LNCAP (cell line): Measurements from ENCODE around the gene CDADC1.

Source experiments
- TF ChIP-seq, protein P1 (sequence below): fragments of 450-650 bp; IDR thresholded peaks from 2 replicates; pipeline ENCODE4 v1.5.1; 2017; ENCODE audit warnings: mild to moderate bottlenecking

The CDADC1 gene

DNA sequence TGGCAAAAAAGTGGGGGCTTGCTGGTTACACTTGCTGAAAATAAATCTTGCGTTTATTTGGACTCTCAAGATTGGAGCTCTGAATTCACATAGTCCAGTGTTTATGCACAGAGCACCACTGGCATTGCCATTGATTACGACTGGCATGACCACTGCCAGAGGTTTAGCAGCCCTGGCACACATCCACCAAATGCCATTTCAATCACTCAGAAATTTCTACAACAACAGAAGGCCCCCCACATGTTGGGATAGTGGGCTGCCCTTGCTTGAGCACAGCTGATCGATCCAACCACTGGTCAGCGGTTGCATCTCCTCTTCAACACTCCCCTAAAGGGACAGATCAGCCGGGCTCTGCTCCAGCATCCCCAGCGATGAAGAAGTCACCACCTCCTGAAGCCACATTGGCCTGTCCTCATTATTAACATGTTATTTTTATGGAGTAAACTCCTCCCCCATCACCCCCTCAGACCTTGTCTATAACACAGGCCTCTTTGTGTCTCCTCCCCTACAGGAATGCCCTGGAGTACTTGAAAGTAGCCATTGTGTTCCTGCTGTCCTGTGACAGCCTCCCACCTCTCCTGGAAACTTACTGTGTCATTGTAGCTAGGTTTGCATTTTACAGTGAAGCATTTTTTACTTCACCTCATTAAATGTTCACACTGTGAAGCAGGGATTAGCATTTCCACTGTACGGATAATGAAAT is 51.3 kb downstream of the CDADC1 start:
- TF ChIP-seq, protein P1, sequence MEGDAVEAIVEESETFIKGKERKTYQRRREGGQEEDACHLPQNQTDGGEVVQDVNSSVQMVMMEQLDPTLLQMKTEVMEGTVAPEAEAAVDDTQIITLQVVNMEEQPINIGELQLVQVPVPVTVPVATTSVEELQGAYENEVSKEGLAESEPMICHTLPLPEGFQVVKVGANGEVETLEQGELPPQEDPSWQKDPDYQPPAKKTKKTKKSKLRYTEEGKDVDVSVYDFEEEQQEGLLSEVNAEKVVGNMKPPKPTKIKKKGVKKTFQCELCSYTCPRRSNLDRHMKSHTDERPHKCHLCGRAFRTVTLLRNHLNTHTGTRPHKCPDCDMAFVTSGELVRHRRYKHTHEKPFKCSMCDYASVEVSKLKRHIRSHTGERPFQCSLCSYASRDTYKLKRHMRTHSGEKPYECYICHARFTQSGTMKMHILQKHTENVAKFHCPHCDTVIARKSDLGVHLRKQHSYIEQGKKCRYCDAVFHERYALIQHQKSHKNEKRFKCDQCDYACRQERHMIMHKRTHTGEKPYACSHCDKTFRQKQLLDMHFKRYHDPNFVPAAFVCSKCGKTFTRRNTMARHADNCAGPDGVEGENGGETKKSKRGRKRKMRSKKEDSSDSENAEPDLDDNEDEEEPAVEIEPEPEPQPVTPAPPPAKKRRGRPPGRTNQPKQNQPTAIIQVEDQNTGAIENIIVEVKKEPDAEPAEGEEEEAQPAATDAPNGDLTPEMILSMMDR, result no peak

DNA sequence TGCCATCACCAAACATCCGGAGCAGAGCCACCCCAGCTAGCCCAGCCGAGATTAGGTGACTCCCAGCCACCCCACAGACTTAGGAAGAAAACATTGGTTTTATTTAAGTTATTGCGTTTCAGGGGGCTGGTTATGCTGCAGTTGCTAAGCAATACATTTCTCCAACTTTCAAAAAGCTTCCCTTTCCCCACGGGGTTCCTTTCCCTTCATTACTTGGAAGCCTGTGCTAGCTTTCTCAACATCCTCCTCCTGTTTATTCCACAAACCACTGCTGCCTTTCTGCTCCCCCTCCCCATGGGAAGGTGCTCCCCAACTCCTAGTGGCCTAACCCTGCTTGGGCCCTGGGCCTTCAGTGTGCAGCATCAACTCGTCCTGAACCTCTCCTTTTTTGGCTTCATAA is 52.6 kb downstream of the CDADC1 start:
- TF ChIP-seq, protein P1, result no peak

DNA sequence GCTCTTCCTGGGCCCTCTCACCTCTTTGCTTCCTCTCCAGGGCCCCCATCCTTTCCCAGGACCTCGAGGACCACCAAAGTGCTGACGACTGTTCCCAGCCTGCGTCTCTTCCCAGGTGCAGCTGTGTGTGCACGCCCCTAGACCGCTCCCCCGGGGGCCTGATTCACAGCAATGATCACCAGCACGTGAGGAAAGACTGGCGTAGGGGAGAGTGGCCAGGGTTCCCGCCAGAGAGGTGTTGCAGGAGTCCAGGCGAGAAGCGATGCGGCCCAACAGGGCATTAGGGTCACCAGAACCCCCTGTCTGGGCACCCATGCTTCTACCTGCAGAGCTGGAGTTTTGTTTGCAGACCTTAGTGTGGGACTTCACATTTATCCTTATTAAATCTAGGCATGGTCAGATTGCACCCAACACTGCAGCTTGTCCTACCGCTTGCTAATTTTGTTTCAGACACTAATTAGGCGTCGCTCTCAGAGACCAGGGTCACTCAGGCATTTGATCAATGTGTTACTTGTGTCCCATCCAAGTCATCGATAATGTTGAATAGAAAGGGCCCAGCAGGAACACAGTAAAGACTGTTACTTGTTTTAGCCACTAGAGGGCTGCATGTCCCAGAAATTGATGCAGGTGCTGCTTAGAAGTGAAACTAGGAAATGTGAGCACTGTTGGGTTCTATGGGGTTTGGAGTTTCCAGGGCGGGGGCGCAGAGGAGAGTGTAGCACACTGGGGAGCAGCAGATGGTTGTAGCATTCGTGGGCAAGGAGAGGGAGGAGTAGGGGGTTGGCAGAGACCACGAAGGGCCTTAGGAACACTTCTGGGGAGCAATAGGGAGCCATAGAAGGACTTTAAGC is 53.2 kb downstream of the CDADC1 start:
- TF ChIP-seq, protein P1, result peak; percentile 74

DNA sequence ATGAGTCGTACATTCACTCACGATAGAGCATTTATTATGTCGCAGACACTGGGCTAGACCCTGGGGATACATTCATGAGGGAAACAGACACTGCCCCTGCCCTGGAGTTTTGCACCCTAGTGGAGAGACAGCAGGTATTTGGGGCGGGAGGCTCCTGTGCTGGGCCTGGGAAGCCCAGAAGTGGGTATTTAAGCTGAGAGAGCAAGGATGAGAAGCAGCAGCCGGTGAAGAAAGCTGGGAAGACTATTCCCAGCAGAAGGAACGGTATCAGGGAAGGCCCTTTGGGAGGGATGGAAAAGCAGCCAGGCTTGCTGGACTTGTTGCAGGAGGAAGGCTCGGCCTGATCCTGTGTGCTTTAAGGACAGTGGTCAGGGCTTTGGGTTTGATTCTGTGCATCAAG is 54.5 kb downstream of the CDADC1 start:
- TF ChIP-seq, protein P1, result no peak

DNA sequence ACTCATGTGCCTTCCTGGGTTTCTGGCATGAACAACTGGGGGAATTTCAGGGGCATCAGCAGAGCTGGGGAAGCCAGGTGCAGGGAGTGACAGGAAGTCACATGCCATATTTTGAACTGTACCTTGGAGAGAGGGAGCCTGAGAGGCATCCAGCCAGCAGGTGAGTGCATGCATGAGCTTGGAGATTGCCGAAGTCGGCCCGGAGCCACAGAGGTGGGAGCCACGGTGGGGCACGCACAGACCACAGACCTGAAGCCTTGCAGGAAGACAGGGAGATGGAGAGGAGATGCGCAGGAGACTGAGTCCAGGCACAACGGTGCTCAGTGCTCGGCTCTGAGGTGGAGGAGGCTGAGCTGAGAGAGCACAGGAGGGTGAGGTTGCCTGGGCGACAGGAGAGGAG is 55.1 kb downstream of the CDADC1 start:
- TF ChIP-seq, protein P1, result no peak

DNA sequence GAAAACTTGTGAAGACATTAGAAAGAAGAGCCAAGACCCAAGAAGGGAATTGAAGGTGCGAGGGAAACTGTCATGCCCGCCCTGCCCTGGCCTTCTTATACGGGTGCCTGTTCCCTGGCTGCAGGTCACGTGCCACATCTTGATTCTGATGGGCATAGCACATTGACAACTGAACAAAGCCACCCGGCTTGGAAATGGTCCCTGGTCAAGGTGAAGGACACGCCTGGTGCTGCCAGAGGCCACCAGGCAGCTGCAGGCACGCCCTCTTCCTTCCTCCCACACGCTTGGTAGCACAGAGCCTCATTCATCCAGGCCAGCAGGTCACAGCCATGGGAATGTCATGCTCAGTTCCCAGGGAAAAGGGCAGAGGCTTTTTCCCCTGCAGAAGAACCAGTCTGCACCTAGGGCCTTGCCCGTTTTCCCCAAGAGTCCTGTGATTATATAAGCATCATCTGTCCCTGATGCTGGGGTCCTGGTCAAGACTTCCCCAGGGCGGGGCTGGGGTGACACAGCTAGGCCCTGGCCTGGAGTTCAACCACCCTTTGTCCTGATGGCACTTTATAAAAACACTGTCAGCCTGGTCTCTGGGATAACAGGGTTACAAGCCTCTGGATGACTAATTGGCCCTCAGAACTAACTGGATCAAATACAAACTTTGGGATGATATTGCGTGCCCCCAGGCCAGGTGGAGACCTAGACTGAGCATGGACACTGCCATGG is 56.0 kb downstream of the CDADC1 start:
- TF ChIP-seq, protein P1, result no peak

DNA sequence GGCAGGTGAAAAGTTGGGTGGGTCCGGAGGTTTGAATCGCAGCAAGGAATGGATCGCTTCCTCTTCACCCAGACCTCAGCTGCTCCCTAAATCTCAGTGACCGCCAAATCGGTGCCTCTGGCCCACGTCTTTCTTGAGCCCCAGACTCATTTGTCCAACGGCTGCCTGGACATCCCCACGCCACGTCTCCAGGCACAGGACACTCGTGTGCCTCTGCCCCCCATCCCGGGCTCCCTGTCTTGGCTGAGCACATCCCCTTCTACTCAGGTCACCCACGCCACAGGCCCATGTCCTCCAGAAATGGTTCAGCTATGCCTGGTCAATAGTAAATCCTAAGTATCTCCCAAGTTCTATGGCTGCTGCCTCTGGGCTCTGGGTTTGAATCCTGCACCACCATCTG is 56.6 kb downstream of the CDADC1 start:
- TF ChIP-seq, protein P1, result no peak
